Right lobe of liver (tissue), 4 donors: Measurements from ENCODE around the gene ASIC4.

Experiments
- POLR2A ChIP-seq: fragments of 450-650 bp; IDR thresholded peaks from one replicate; pipeline ENCODE4 v1.6.1; 2017; ENCODE audit warnings: antibody characterized with exemption, mild to moderate bottlenecking
- TF ChIP-seq, protein P1 (sequence below), 4 donors: fragments of 200-600 bp in 3 of 4; fragments of 450-650 bp in 1 of 4; IDR thresholded peaks; one replicate each; pipeline versions ENCODE4 v1.5.1 to v1.8.0; 2016 to 2022; ENCODE audit warnings: antibody characterized with exemption in 4 of 4, mild to moderate bottlenecking in 2 of 4
- donor health status: DM: no; HTN: no; CAD: no.
- donor health status: DM: no; HTN: no; CAD: no.
- donor health status: DM: no; HTN: yes; CAD: no.

DNA sequence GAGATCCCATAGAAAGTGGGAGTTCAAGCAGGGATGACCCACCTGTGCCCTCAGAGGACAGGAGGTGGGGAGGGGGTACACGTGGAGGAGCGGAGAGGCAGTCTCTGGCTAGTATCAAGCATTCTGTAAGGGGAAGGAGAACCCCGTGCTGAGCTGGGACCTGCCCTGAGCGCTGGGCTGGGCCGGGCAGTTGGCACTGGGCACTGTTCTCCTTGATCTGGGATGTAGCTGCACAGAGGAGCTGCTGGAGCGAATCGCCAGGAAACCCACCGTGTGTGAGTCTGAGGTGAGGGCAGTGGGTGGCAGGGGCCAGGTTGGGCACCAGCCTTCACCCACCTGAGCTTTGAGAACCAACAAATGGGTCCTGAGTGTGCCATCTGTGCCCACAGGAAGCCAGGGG is 35.4 kb upstream of the ASIC4 start:
- TF ChIP-seq, protein P1, sequence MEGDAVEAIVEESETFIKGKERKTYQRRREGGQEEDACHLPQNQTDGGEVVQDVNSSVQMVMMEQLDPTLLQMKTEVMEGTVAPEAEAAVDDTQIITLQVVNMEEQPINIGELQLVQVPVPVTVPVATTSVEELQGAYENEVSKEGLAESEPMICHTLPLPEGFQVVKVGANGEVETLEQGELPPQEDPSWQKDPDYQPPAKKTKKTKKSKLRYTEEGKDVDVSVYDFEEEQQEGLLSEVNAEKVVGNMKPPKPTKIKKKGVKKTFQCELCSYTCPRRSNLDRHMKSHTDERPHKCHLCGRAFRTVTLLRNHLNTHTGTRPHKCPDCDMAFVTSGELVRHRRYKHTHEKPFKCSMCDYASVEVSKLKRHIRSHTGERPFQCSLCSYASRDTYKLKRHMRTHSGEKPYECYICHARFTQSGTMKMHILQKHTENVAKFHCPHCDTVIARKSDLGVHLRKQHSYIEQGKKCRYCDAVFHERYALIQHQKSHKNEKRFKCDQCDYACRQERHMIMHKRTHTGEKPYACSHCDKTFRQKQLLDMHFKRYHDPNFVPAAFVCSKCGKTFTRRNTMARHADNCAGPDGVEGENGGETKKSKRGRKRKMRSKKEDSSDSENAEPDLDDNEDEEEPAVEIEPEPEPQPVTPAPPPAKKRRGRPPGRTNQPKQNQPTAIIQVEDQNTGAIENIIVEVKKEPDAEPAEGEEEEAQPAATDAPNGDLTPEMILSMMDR (IDR thresholded peaks at IDR 0.05) = no peak
- no peak for TF ChIP-seq POLR2A
